Activated CD4-positive, CD25-positive, alpha-beta regulatory T cell (primary cell): ENCODE data around the gene RAB28.

Experiments used
- DNase-seq, 4 experiments: peaks; one replicate each; lab custom pipeline; 2025; lab: John Stamatoyannopoulos, UW

RAB28 gene

GRCh38 chr4:13509442-13509841 is 25.3 kb upstream of the RAB28 start:
- DNase-seq: no peak

- no peak for DNase-seq
These were observed 20.2 kb upstream of the RAB28 start for GRCh38 chr4:13504374-13504773.

GRCh38 chr4:13498469-13498868 is 14.3 kb upstream of the RAB28 start:
- DNase-seq: no peak

GRCh38 chr4:13496605-13497004 is 12.5 kb upstream of the RAB28 start:
- DNase-seq: no peak

- no peak for DNase-seq
These were observed 11.6 kb upstream of the RAB28 start for GRCh38 chr4:13495753-13496152.

- no peak for DNase-seq
These were observed 9.7 kb upstream of the RAB28 start for GRCh38 chr4:13493793-13494192.

GRCh38 chr4:13492747-13493146 is 8.6 kb upstream of the RAB28 start:
- no peak for DNase-seq

GRCh38 chr4:13484749-13485221 is 645 bp upstream of the RAB28 start:
- DNase-seq: no peak

- DNase-seq: no peak
These were observed 395 bp downstream of the RAB28 start for GRCh38 chr4:13483768-13484121.

- DNase-seq: no peak
These were observed 888 bp downstream of the RAB28 start for GRCh38 chr4:13483136-13483767.

- no peak for DNase-seq
These were observed 2.6 kb downstream of the RAB28 start for GRCh38 chr4:13481569-13481968.

GRCh38 chr4:13478707-13479106 is 5.4 kb downstream of the RAB28 start:
- no peak for DNase-seq

- no peak for DNase-seq
These were observed 6.0 kb downstream of the RAB28 start for GRCh38 chr4:13478131-13478530.

GRCh38 chr4:13476915-13477314 is 7.2 kb downstream of the RAB28 start:
- DNase-seq: no peak

- DNase-seq: no peak
These were observed 8.0 kb downstream of the RAB28 start for GRCh38 chr4:13476152-13476551.

GRCh38 chr4:13471400-13471799 is 12.7 kb downstream of the RAB28 start:
- no peak for DNase-seq

GRCh38 chr4:13470379-13470778 is 13.8 kb downstream of the RAB28 start:
- DNase-seq: no peak

- DNase-seq: no peak
These were observed 19.2 kb downstream of the RAB28 start for GRCh38 chr4:13464973-13465372.

GRCh38 chr4:13464543-13464942 is 19.6 kb downstream of the RAB28 start:
- no peak for DNase-seq

GRCh38 chr4:13461191-13461905 is 22.8 kb downstream of the RAB28 start:
- no peak for DNase-seq

- no peak for DNase-seq
These were observed 28.7 kb downstream of the RAB28 start for GRCh38 chr4:13455411-13455810.

- no peak for DNase-seq
These were observed 29.4 kb downstream of the RAB28 start for GRCh38 chr4:13454786-13455185.

- DNase-seq: no peak
These were observed 31.1 kb downstream of the RAB28 start for GRCh38 chr4:13452927-13453579.
